GM12878 (cell line): ENCODE results near the gene CREB3L1. TPM values are rescaled to one million over a fixed set of nuclear protein-coding genes. Genes with fewer than 3 reads are reported as not detected.

Source experiments
- ATAC-seq: fragments of 200-7000 bp; cut with Tn5 transposase; 3 replicates; pipeline ENCODE4 v1.9.1; 2020; ENCODE audit warnings: mild to moderate bottlenecking, moderate library complexity
- BruUV-seq: library from RNA; stranded (reverse); fragments of 400-500 nt; replicated peaks from 2 replicates; lab custom pipeline; 2021; lab: Mats Ljungman, UMichigan
- CTCF ChIA-PET: fragments of 300-600 bp; sonication (Branson Sonifier 250); formaldehyde crosslinking; extraction: SDS; loops from one replicate; lab custom pipeline; 2021; ENCODE audit warnings: inconsistent platforms; lab: Yijun Ruan, JAX
- POLR2A ChIA-PET: fragments of 350-600 bp; formaldehyde crosslinking; extraction: SDS; loops from one replicate; lab custom pipeline; 2021; ENCODE audit warnings: inconsistent platforms; lab: Charles Lee
- RAD21 ChIA-PET: fragments of 300-600 bp; sonication (Branson Sonifier 250); formaldehyde crosslinking; loops from one replicate; lab custom pipeline; 2023; ENCODE audit warnings: antibody characterized with exemption; ENCODE audit not compliant: unreplicated experiment; lab: Charles Lee
- SMC1A ChIA-PET: fragments of 300-600 bp; sonication (Branson Sonifier 250); formaldehyde crosslinking; loops from one replicate; lab custom pipeline; 2023; ENCODE audit not compliant: unreplicated experiment, uncharacterized antibody; lab: Charles Lee
- DNase-seq: peaks from one replicate; pipeline ENCODE4 v3.0.0-alpha.2; 2011; ENCODE audit warnings: low read depth, low spot score
- FAIRE-seq: peaks from 3 replicates; lab custom pipeline; 2011; peaks lifted over from hg19 to GRCh38; lab: Jason Lieb, UNC
- H2AFZ ChIP-seq: 2 replicates; pipeline ENCODE4 v1.6.0; 2011; ENCODE audit warnings: low read depth, low read length, control low read depth; ENCODE audit not compliant: control insufficient read depth
- H3K27ac ChIP-seq: 2 replicates; pipeline ENCODE4 v1.5.1; 2011; ENCODE audit warnings: control low read depth; ENCODE audit not compliant: control insufficient read depth, insufficient read depth
- H3K27me3 ChIP-seq, 2 experiments: replicated peaks in 1 of 2; 2 replicates each; pipeline versions ENCODE4 v1.6.0 to v1.6.1; 2011; ENCODE audit warnings: low read length in 1 of 2; ENCODE audit not compliant: control insufficient read depth in 2 of 2, insufficient read depth in 2 of 2
- H3K36me3 ChIP-seq, 2 experiments: 2 replicates each; pipeline ENCODE4 v1.5.1; 2011; ENCODE audit warnings: low read length in 1 of 2; ENCODE audit not compliant: control insufficient read depth in 2 of 2, insufficient read depth in 2 of 2
- H3K4me1 ChIP-seq: 2 replicates; pipeline ENCODE4 v1.6.1; 2011; ENCODE audit warnings: mild to moderate bottlenecking, low read length, moderate library complexity, mixed read lengths; ENCODE audit not compliant: control insufficient read depth, insufficient read depth
- H3K4me2 ChIP-seq: 2 replicates; pipeline ENCODE4 v1.6.0; 2011; ENCODE audit warnings: control low read depth; ENCODE audit not compliant: control insufficient read depth, insufficient read depth
- H3K4me3 ChIP-seq: fragments of 200-600 bp; sonication (generic); 2 replicates; pipeline ENCODE4 v1.5.1; 2016
- H3K79me2 ChIP-seq: 2 replicates; pipeline ENCODE4 v1.6.0; 2011; ENCODE audit warnings: low read length; ENCODE audit not compliant: control insufficient read depth, insufficient read depth
- H3K9ac ChIP-seq: 2 replicates; pipeline ENCODE4 v1.8.0; 2011; ENCODE audit warnings: low read length, control low read depth, mixed read lengths; ENCODE audit not compliant: control insufficient read depth, insufficient read depth
- H3K9me3 ChIP-seq: replicated peaks from 3 replicates; pipeline ENCODE4 v1.5.1; 2011; ENCODE audit warnings: mild to moderate bottlenecking, low read length; ENCODE audit not compliant: control insufficient read depth, insufficient read depth
- H4K20me1 ChIP-seq: 2 replicates; pipeline ENCODE4 v1.6.0; 2011; ENCODE audit not compliant: control insufficient read depth, insufficient read depth
- BMI1 ChIP-seq: fragments of 450-650 bp; IDR thresholded peaks from 2 replicates; pipeline ENCODE4 v1.6.1; 2016; ENCODE audit warnings: mild to moderate bottlenecking, moderate library complexity, borderline replicate concordance
- DPF2 ChIP-seq: fragments of 450-650 bp; IDR thresholded peaks from 2 replicates; pipeline ENCODE4 v1.6.1; 2017; ENCODE audit warnings: mild to moderate bottlenecking
- FOXM1 ChIP-seq: IDR thresholded peaks from 2 replicates; pipeline ENCODE4 v1.6.1; 2012; ENCODE audit warnings: low read depth, mild to moderate bottlenecking, inconsistent platforms, low read length, moderate library complexity
- IKZF1 ChIP-seq: fragments of 450-650 bp; conservative IDR thresholded peaks from 2 replicates; pipeline ENCODE4 v1.6.1; 2017; ENCODE audit warnings: antibody characterized with exemption, mild to moderate bottlenecking
- NR2F1 ChIP-seq: fragments of 450-650 bp; conservative IDR thresholded peaks from 2 replicates; pipeline ENCODE4 v1.6.1; 2017; ENCODE audit warnings: mild to moderate bottlenecking
- SIX5 ChIP-seq: IDR thresholded peaks from 2 replicates; pipeline ENCODE4 v1.6.1; 2011; ENCODE audit warnings: mild to moderate bottlenecking, low read depth, low read length, moderate library complexity; ENCODE audit not compliant: severe bottlenecking
- SPI1 ChIP-seq: IDR thresholded peaks from 2 replicates; pipeline ENCODE4 v1.6.1; 2011; ENCODE audit warnings: low read depth, mild to moderate bottlenecking, low read length, moderate library complexity, borderline replicate concordance; ENCODE audit not compliant: insufficient read depth
- WGBS: methylation state at CpG from one replicate; pipeline ENCODE4 v1.1.6; 2016; ENCODE audit warnings: low lambda C conversion rate; ENCODE audit not compliant: insufficient replicate concordance, insufficient coverage; ENCODE audit errors: missing lambda C conversion rate; 5-methylcytosine and 5-hydroxymethylcytosine counted together
- in situ Hi-C: fragments of 300-500 bp; cut with MboI; formaldehyde crosslinking; loops from 9 replicates; pipeline ENCODE4 v1.14.3; 2018; ENCODE audit warnings: mixed read lengths
- intact Hi-C: fragments of 100-400 bp; cut with micrococcal nuclease; formaldehyde crosslinking; loops from one replicate; pipeline ENCODE4 v1.14.2; 2022; ENCODE audit not compliant: unreplicated experiment
- polyA plus RNA-seq, 11 experiments: library from polyadenylated mRNA; depleted of rRNA in 4 of 11; unstranded in 6 of 11; stranded (reverse) in 5 of 11; fragments of >200 nt; fragmentation: Nextera tagmentation in 4 of 11; fragmentation: Illumina TruSeq in 1 of 11; extraction: Ambion mirVana in 4 of 11; extraction: Trizol in 1 of 11; gene quantifications; 1 replicate in 1 of 11; 2 replicates in 10 of 11; pipeline versions ENCODE4 v1.2.1 to v1.2.3, GENCODE V29; 2011 to 2016; ENCODE audit warnings: inconsistent platforms in 2 of 11, missing spikeins in 2 of 11, low read depth in 1 of 11
- total RNA-seq, 4 experiments: library from RNA; depleted of rRNA in 3 of 4; stranded (reverse); fragments of >200 nt in 3 of 4; fragmentation: Illumina TruSeq in 1 of 4; extraction: Trizol in 1 of 4; gene quantifications; 2 replicates each; pipeline versions ENCODE4 v1.2.1 to v1.2.3, GENCODE V29; 2013 to 2021
- TF ChIP-seq, protein P1 (sequence below): fragments of 450-650 bp; IDR thresholded peaks from 2 replicates; pipeline ENCODE4 v1.6.1; 2017; ENCODE audit warnings: low read depth, mild to moderate bottlenecking, moderate library complexity
- TF ChIP-seq, protein P2 (sequence below): IDR thresholded peaks from 2 replicates; pipeline ENCODE4 v1.6.1; 2012; ENCODE audit warnings: low read depth, low read length, improper control_type of control experiment

The CREB3L1 gene
- total and polyA plus RNA-seq, 10 of the 15 experiments (the other 5 are each of a cell fraction or from before 2014, with no cell fraction given), result 0.03 to 1.4 (median 0.22) TPM

DNA sequence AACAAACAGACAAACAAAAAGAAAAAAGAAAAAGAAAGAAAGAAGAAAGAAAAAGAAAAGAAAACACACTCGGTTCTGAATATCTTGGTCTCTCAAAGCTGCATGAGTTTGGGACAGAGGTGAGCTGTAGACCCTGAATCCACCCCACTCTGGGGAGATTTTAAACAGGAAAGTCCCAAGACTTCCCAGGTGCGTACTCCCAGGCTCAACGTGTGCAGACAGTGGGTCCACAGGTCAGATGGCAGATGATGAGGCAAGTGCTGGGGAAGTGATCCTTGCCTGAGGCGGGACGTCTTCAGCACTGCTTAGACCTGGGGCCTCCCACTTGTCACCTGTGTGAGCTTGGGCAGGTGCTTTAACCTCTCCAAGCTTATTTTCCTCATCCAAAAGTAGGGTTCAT is 9.3 kb downstream of the CREB3L1 start:
- DNase-seq (no peak), FAIRE-seq (no peak), ATAC-seq (peak; percentile 83)
- TF ChIP-seq FOXM1 (no peak), BMI1 (0 out of 2 replicates have a peak, but pooled peaks have one; percentile 13), DPF2 (peak; percentile 36; the same call in 1 of the 2 replicates), IKZF1 (peak; percentile 28; the same call in 1 of the 2 replicates), SIX5 (no peak), SPI1 (peak; percentile 59; the same call in 1 of the 2 replicates), NR2F1 (peak; percentile 38; the same call in 1 of the 2 replicates)
- TF ChIP-seq, protein P1, sequence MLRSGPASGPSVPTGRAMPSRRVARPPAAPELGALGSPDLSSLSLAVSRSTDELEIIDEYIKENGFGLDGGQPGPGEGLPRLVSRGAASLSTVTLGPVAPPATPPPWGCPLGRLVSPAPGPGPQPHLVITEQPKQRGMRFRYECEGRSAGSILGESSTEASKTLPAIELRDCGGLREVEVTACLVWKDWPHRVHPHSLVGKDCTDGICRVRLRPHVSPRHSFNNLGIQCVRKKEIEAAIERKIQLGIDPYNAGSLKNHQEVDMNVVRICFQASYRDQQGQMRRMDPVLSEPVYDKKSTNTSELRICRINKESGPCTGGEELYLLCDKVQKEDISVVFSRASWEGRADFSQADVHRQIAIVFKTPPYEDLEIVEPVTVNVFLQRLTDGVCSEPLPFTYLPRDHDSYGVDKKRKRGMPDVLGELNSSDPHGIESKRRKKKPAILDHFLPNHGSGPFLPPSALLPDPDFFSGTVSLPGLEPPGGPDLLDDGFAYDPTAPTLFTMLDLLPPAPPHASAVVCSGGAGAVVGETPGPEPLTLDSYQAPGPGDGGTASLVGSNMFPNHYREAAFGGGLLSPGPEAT, result peak; percentile 70; the same call in 1 of the 2 replicates
- TF ChIP-seq, protein P2, sequence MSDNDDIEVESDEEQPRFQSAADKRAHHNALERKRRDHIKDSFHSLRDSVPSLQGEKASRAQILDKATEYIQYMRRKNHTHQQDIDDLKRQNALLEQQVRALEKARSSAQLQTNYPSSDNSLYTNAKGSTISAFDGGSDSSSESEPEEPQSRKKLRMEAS, result no peak
- Histone ChIP-seq H3K4me1 (peaks cover 5% of the 10 kb centered on the region; the same call in 1 of the 2 replicates), H4K20me1 (no peaks in the 10 kb centered on the region), H3K4me2 (peak overlapping the region; percentile 15; the same call in 1 of the 2 replicates), H3K36me3 (no peaks in the 10 kb centered on the region), H3K9ac (no peak overlapping the region), H3K27ac (0 out of 2 replicates have a peak overlapping the region, but pooled peaks have one; percentile 22), H3K27me3 (no peaks in the 10 kb centered on the region), H3K79me2 (peaks cover 8% of the 10 kb centered on the region), H3K9me3 (no peaks in the 10 kb centered on the region), H2AFZ (no peak overlapping the region), H3K4me3 (no peak overlapping the region)
- CTCF ChIA-PET, result interaction anchor here (0.8 to 3.5 kb wide), 8 partner anchors 9 to 47 kb away, joined by 3 to 14 read pairs (median 4); partner anchors contain the start of gene CREB3L1
- SMC1A ChIA-PET, result interaction anchor here (0.9 to 1.9 kb wide), 8 partner anchors 8 to 44 kb away, joined by 3 to 6 read pairs (median 4); partner anchors contain the start of gene CREB3L1
- intact Hi-C loops, result no loop called here
- RAD21 ChIA-PET, result interaction anchor here (0.6 to 1.6 kb wide), 7 partner anchors 9 to 196 kb away, joined by 3 to 5 read pairs (median 3); no protein-coding TSS in a partner anchor
- in situ Hi-C loops, result no loop called here
- WGBS, result 0% methylated on average over 5 of the region's 5 CpGs
- no TSS peak for BruUV-seq
- POLR2A ChIA-PET, result interaction anchor here (0.6 to 2.1 kb wide), 4 partner anchors 9 to 44 kb away, joined by 3 to 8 read pairs (median 5); partner anchors contain the start of gene CREB3L1
